Pancreas (tissue), 10 donors: Measurements from ENCODE around the gene ANKS1A. TPM values are rescaled to one million over a fixed set of nuclear protein-coding genes. Genes with fewer than 3 reads are reported as not detected.

Experiments used
- ATAC-seq, 4 donors: fragments of 200-7000 bp; cut with Tn5 transposase; one replicate each; pipeline versions ENCODE4 v1.8.0 to v1.9.1; 2020; ENCODE audit warnings: mild to moderate bottlenecking in 4 of 4, moderate library complexity in 4 of 4
- DNase-seq, 6 donors: peaks; one replicate each; pipeline ENCODE4 v3.0.0-alpha.2; 2020
- FAIRE-seq: peaks from 2 replicates; lab custom pipeline; 2012; peaks lifted over from hg19 to GRCh38; lab: Jason Lieb, UNC
- H3K27ac ChIP-seq, 4 donors: fragments of 200-600 bp; sonication (generic); 1 replicate in 3 of 4; 2 replicates in 1 of 4; pipeline versions ENCODE4 v1.5.0 to v1.8.0; 2020
- H3K27me3 ChIP-seq, 4 donors: fragments of 200-600 bp; one replicate each; pipeline ENCODE4 v1.8.0; 2021
- H3K36me3 ChIP-seq, 3 donors: fragments of 200-600 bp; sonication (generic) in 1 of 3; one replicate each; pipeline versions ENCODE4 v1.5.0 to v1.8.0; 2020 to 2021
- H3K4me1 ChIP-seq, 3 donors: fragments of 200-600 bp; one replicate each; pipeline ENCODE4 v1.8.0; 2021
- H3K4me3 ChIP-seq, 4 donors: fragments of 200-600 bp; sonication (generic) in 2 of 4; one replicate each; pipeline versions ENCODE4 v1.5.0 to v1.8.0; 2020 to 2021
- H3K9me3 ChIP-seq, 4 donors: fragments of 200-600 bp; one replicate each; pipeline ENCODE4 v1.8.0; 2021
- WGBS, 2 donors: extraction: QIAGEN DNeasy Blood & Tissue Kit; methylation state at CpG; one replicate each; pipeline ENCODE4 v1.1.7; 2013; 5-methylcytosine and 5-hydroxymethylcytosine counted together
- intact Hi-C, 3 donors: fragments of 100-400 bp; cut with DNase I; formaldehyde crosslinking; loops; one replicate each; pipeline versions ENCODE4 v1.11.1 to v1.14.2; 2022
- polyA plus RNA-seq, 2 donors: library from polyadenylated mRNA; stranded (reverse); fragments of 200-250 nt; gene quantifications; one replicate each; pipeline ENCODE4 v1.2.3, GENCODE V29; 2013
- total RNA-seq, 6 donors: library from RNA; stranded (reverse); fragmentation: NEBNext Ultra II Directional in 4 of 6; extraction: Animal tissue kit (Norgen Biotek cat#: 25700) in 4 of 6; gene quantifications; one replicate each; pipeline versions ENCODE4 v1.2.1 to v1.2.4, GENCODE V29; 2021 to 2023
- TF ChIP-seq, protein P1 (sequence below), 4 donors: fragments of 200-600 bp; sonication (generic) in 3 of 4; IDR thresholded peaks; one replicate each; pipeline versions ENCODE4 v1.5.0 to v1.8.0; 2021; ENCODE audit warnings: antibody characterized with exemption in 4 of 4
- donor health status: healthy with polysubstance abuse.
- donor health status: DM: no; HTN: no; CAD: no; lungs with moderate emphysema.
- donor health status: DM: no; HTN: no; CAD: no.
- donor health status: control.
- donor health status: control.
- donor health status: Bipolar disorder and iron deficiency.
- donor health status: DM: yes; HTN: yes; CAD: no.
- donor health status: DM: no; HTN: no; CAD: no.
- donor health status: DM: no; HTN: no; CAD: no.
- donor health status: DM: yes; HTN: yes; CAD: no.

The ANKS1A gene
- total and polyA plus RNA-seq, 8 donors, result 6.1 to 16.7 (median 8.0) TPM

DNA sequence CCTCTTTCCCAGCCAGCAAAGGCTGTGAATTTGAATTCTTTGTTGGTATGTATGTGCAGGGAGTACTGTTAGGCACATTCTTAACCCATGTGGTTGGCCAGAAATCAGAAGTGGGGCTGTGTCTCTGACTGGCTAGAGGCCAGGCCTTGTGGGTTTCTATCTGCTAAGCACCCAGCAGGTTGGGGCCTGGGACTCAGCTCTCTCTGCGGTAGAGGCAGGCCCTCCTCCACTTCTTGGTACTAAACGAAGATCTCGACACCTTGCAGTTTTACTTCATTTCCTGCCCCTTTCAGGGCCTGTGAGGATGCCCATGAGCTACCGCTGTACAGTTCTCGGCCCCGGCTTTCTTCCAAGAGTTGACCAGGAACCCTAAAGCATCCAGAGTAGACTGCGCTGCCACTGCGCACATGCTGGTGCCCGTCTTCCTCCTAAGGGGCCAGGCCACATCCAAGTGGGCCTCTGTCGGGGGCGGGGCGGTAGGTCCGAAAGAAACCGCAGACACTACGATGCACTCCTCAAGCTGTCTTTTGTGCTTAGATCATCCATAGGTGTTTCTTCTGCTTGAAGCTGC, 201.0 kb downstream of the ANKS1A start:
- intact Hi-C loops, result no loop called here

GRCh38 chr6:35090734-35091133, 201.7 kb downstream of the ANKS1A start:
- DNase-seq, result peak in 1 of 6 donors; percentile 13
- no peaks in the 10 kb centered on the region for H3K4me1 ChIP-seq

More for the DNA sequence above, 201.0 kb downstream of the ANKS1A start:
- ATAC-seq (no peak), DNase-seq (peak in 1 of 6 donors; percentile 30), FAIRE-seq (no peak)
- no peak overlapping the region for H3K27ac ChIP-seq
- TF ChIP-seq, protein P1, sequence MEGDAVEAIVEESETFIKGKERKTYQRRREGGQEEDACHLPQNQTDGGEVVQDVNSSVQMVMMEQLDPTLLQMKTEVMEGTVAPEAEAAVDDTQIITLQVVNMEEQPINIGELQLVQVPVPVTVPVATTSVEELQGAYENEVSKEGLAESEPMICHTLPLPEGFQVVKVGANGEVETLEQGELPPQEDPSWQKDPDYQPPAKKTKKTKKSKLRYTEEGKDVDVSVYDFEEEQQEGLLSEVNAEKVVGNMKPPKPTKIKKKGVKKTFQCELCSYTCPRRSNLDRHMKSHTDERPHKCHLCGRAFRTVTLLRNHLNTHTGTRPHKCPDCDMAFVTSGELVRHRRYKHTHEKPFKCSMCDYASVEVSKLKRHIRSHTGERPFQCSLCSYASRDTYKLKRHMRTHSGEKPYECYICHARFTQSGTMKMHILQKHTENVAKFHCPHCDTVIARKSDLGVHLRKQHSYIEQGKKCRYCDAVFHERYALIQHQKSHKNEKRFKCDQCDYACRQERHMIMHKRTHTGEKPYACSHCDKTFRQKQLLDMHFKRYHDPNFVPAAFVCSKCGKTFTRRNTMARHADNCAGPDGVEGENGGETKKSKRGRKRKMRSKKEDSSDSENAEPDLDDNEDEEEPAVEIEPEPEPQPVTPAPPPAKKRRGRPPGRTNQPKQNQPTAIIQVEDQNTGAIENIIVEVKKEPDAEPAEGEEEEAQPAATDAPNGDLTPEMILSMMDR (IDR thresholded peaks at IDR 0.05), result no peak
- H3K36me3 ChIP-seq, result peaks cover 0 to 29% (median 10%) of the 10 kb centered on the region in 3 donors
- no peaks in the 10 kb centered on the region for H3K27me3 ChIP-seq
- no peaks in the 10 kb centered on the region for H3K4me1 ChIP-seq
- no peak overlapping the region for H3K4me3 ChIP-seq
- H3K9me3 ChIP-seq, result no peaks in the 10 kb centered on the region
- 93 to 95% methylated on average over 15 of the region's 15 CpGs for WGBS, 2 donors

DNA sequence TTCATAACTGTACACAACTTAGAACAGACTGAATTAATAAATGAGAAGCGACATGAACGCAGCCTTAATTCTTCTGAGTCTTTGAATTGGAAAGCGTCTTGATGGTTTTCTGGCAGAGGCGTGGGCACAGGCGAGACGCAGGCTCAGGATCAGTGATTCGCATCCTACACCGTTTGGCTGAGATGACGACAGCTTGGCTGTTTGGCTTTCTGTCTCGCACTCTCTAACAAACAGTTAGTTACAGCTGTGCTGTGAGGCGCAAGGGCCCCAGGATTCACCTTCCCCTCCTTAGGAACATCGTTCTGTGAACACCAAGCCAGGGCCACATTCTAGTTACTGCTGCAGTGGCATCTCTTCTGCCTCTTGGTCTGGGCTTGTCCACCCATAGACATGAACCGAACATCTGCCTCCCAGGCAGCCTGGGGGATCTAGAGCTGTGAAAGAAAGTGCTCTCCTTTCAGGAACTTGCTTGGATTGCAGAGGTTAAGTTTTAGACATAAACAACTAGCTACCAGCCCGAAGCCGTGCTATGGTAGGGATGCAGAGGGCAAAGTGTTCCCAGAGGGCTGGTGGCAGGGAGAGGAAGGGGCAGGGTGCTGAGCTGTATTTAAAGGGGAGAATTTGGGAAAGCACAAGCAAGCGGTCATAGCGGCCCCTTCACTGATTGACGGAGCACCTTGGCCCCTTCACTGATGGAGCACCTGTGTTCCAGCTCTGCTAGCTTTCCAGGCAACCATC, 202.5 kb downstream of the ANKS1A start:
- FAIRE-seq (no peak), DNase-seq (peak in 1 of 6 donors; percentile 26), ATAC-seq (no peak)
- Histone ChIP-seq H3K36me3 (peaks cover 0 to 28% (median 6%) of the 10 kb centered on the region in 3 donors), H3K4me1 (peaks cover 0 to 7% (median 4%) of the 10 kb centered on the region in 3 donors), H3K27ac (no peak overlapping the region), H3K27me3 (no peaks in the 10 kb centered on the region), H3K9me3 (no peaks in the 10 kb centered on the region), H3K4me3 (no peak overlapping the region)
- intact Hi-C loops, result no loop called here
- TF ChIP-seq, protein P1 (IDR thresholded peaks at IDR 0.05), result no peak
- 94 to 96% methylated on average over 18 of the region's 18 CpGs for WGBS, 2 donors

More at GRCh38 chr6:35090734-35091133, 201.7 kb downstream of the ANKS1A start:
- no peak overlapping the region for H3K27ac ChIP-seq
- FAIRE-seq (no peak), ATAC-seq (no peak)
- 87 to 90% methylated on average over 10 of the region's 10 CpGs for WGBS, 2 donors
- intact Hi-C loops, result no loop called here
- TF ChIP-seq, protein P1 (IDR thresholded peaks at IDR 0.05), result no peak
- H3K4me3 ChIP-seq, result no peak overlapping the region
- H3K27me3 ChIP-seq, result no peaks in the 10 kb centered on the region
- peaks cover 0 to 28% (median 6%) of the 10 kb centered on the region in 3 donors for H3K36me3 ChIP-seq
- H3K9me3 ChIP-seq, result no peaks in the 10 kb centered on the region

- peaks cover 0 to 21% (median 0%) of the 10 kb centered on the region in 3 donors for H3K36me3 ChIP-seq
- TF ChIP-seq, protein P1 (IDR thresholded peaks at IDR 0.05), result no peak
- ATAC-seq (peak in 1 of 4 donors; percentile 29), FAIRE-seq (no peak), DNase-seq (no peak)
- no peak overlapping the region for H3K27ac ChIP-seq
- H3K4me1 ChIP-seq, result peaks cover 0 to 11% (median 10%) of the 10 kb centered on the region in 3 donors
- no peak overlapping the region for H3K4me3 ChIP-seq
- intact Hi-C loops, result no loop called here
- 81 to 87% methylated on average over 5 of the region's 5 CpGs for WGBS, 2 donors
- H3K27me3 ChIP-seq, result no peaks in the 10 kb centered on the region
- H3K9me3 ChIP-seq, result no peaks in the 10 kb centered on the region
Observed at GRCh38 chr6:35092362-35093117, 203.5 kb downstream of the ANKS1A start.
